Measurements from ENCODE around the gene CLCN6. TPM values are rescaled to one million over a fixed set of nuclear protein-coding genes. Genes with fewer than 3 reads are reported as not detected.

Gene CLCN6, protein sequence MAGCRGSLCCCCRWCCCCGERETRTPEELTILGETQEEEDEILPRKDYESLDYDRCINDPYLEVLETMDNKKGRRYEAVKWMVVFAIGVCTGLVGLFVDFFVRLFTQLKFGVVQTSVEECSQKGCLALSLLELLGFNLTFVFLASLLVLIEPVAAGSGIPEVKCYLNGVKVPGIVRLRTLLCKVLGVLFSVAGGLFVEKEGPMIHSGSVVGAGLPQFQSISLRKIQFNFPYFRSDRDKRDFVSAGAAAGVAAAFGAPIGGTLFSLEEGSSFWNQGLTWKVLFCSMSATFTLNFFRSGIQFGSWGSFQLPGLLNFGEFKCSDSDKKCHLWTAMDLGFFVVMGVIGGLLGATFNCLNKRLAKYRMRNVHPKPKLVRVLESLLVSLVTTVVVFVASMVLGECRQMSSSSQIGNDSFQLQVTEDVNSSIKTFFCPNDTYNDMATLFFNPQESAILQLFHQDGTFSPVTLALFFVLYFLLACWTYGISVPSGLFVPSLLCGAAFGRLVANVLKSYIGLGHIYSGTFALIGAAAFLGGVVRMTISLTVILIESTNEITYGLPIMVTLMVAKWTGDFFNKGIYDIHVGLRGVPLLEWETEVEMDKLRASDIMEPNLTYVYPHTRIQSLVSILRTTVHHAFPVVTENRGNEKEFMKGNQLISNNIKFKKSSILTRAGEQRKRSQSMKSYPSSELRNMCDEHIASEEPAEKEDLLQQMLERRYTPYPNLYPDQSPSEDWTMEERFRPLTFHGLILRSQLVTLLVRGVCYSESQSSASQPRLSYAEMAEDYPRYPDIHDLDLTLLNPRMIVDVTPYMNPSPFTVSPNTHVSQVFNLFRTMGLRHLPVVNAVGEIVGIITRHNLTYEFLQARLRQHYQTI
- 10 to 100 TPM; 18.8 to 19.5 TPM for total RNA-seq

DNA sequence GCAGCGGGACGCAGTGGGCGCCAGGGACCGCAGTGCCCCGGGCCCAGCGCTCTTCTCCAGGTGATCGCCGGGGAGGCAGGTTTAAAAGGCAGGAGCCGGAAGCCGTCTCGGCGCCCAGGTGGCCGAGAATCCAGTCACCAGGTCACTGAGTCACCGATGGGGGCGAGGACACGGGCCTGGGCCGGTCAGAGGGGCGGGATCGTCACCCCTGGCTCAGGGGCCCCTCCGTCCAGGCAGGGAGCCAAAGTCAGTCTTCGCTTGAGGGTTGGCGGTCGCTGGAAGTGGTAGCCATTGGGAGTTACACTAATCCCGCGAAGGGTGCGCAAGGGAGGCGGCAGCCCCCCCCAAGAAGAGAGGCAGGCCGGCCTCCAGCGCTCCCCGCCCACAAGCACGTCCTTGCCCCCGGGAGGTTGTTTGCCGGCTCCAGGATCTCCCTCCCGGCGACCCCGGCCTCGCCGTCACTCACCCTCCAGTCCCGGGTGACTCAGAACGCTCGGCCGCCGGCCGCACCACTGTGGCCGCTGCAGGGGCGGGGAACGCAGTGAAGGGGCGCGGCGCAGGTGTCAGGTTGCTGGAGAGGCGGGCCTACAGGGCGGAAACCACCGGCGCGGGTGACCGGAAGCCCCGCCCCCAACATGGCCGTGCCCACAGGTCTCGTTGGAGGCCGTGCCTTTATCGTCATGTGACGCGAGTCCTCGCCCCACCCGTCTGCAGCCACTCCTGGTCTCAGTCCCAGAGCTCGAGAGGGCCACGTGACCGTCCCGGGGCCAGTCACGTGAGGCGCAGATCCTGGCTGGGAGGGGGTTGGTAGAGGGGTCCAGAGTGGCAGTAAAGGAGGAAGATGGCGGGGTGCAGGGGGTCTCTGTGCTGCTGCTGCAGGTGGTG, at the start of gene CLCN6, which contains the start of gene MTHFR:
Gene CLCN6 (plus strand): TSS at position 770 of the 885 bp plus-strand sequence. CDS start 72 bp downstream, at position 842.
Gene MTHFR (minus strand): TSS at position 543 of the 885 bp plus-strand sequence. CDS start 2,848 bp downstream, outside the sequence.
- Mint-ChIP-seq H3K27ac (peak within 1 kb of the TSS; percentile 88), H3K27me3 (no peaks in the 10 kb centered on the region), H3K4me1 (peaks cover 70% of the 10 kb centered on the region), H3K4me3 (peak within 1 kb of the TSS; percentile 96), H3K9me3 (no peaks in the 10 kb centered on the region), H3K36me3 (ENCODE audit: low read depth) (peaks cover 33% of the 10 kb centered on the region)
- peak; percentile 99 for DNase-seq
- POLR2A ChIA-PET, result interaction anchor here (0.8 to 4.9 kb wide), 12 partner anchors 13 to 793 kb away, joined by 3 to 113 read pairs (median 4); partner anchors contain the start of genes MAD2L2, MFN2 and TARDBP
- CTCF ChIA-PET, result interaction anchor here (0.6 to 1.6 kb wide), 6 partner anchors 86 to 238 kb away, joined by 3 to 6 read pairs (median 4); no protein-coding TSS in a partner anchor

DNA sequence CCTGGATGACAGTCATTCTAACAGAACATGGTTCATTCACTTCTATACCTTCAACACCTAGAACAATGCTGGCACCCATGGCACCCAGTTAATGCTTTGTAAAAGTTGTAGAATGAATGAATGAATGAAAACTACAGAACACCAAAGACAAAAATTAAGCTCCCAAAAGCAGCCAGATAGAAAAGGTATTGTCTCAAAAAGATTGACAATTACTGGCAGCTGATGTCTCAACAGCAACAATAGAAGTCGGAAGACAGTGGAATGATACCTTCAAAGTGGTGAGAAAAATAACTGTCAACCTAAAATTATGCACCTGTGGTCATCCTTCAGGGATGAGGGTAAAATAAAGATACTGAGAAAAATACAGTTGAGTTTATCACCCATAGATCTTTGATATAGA, 48.9 kb upstream of the CLCN6 start:
- DNase-seq, result no peak
- H3K9me3 Mint-ChIP-seq, result no peaks in the 10 kb centered on the region
- CTCF ChIA-PET, result interaction anchor here (1.0 to 1.5 kb wide), 2 partner anchors 21 to 107 kb away, joined by 3 to 4 read pairs; partner anchors contain the start of gene AGTRAP
- H3K36me3 Mint-ChIP-seq (ENCODE audit: low read depth), result no peaks in the 10 kb centered on the region
- H3K27ac Mint-ChIP-seq, result no peak overlapping the region
- H3K27me3 Mint-ChIP-seq, result peaks cover 29% of the 10 kb centered on the region
- H3K4me3 Mint-ChIP-seq, result no peak overlapping the region
- POLR2A ChIA-PET, result no interaction called here
- H3K4me1 Mint-ChIP-seq, result peaks cover 11% of the 10 kb centered on the region

DNA sequence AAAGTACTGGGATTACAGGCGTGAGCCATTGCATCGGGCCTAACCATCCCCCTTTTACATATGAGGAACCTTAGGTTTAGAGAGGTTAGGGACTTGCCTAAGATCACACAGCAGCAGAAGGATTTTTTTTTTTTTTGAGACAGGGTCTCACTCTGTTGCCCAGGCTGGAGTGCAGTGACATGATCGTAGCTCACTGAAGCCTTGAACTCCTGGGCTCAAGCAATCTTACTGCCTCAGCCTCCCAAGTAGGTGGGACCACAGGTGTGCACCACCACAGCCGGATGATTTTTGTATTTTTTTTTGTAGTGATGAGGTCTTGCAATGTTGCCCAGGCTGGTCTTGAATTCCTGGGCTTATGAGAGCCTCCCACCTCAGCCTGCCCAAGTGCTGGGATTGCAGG, 46.2 kb upstream of the CLCN6 start:
- Mint-ChIP-seq H3K27me3 (peaks cover 44% of the 10 kb centered on the region), H3K36me3 (ENCODE audit: low read depth) (no peaks in the 10 kb centered on the region), H3K27ac (no peak overlapping the region), H3K4me1 (no peaks in the 10 kb centered on the region), H3K9me3 (no peaks in the 10 kb centered on the region), H3K4me3 (no peak overlapping the region)
- ChIA-PET POLR2A (no interaction called here), CTCF (no interaction called here)
- DNase-seq, result no peak

DNA sequence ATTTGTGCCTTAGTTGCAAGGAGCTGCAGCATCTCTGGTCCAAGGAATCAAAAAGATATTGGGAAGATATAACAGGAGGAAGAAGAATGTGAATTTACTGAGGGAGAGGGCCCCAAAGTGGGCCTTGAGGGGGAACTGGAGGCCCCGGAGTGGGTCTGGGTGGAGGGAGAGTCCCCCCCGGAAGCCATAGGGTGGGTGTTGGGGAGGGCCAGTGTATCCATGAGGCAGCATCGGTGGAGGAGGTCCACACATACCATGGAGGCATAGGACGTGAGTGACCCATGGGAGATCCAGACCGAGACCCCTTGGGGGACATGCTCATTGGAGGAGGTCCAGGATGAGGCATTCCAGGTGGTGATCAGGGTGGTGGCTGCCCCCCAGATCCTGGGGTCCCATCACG, 44.7 kb upstream of the CLCN6 start:
- Mint-ChIP-seq H3K9me3 (no peaks in the 10 kb centered on the region), H3K27me3 (peaks cover 38% of the 10 kb centered on the region), H3K27ac (no peak overlapping the region), H3K4me3 (no peak overlapping the region), H3K4me1 (no peaks in the 10 kb centered on the region), H3K36me3 (ENCODE audit: low read depth) (no peaks in the 10 kb centered on the region)
- CTCF ChIA-PET, result no interaction called here
- no peak for DNase-seq
- POLR2A ChIA-PET, result no interaction called here

DNA sequence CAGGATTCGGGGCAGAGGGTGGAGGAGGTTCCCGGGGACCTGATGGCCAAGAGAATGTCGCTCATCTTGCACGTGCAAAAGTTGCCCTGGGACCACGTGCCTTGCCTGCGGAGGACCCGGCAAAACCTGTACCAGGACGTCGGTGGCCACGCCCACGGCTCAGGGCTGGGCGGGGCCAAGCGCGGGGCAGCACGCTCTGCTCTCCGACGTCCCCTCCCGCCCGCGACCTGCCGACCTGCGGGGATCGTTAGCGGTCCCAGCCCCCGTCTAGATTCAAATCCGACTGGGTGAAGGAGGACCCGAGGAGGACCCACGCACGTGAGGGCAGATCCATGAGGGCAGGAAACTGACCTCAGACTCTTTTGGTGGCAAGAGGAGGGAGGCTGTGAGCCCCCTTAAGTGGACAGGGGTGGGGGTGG, 44.0 kb upstream of the CLCN6 start, which contains the start of gene C1orf167:
Gene C1orf167 (plus strand): TSS at position 206 of the 419 bp plus-strand sequence. CDS start 2,208 bp downstream, outside the sequence.
- POLR2A ChIA-PET, result no interaction called here
- Mint-ChIP-seq H3K9me3 (no peaks in the 10 kb centered on the region), H3K36me3 (ENCODE audit: low read depth) (no peaks in the 10 kb centered on the region), H3K4me3 (no peak within 1 kb of the TSS), H3K27ac (no peak within 1 kb of the TSS), H3K27me3 (peaks cover 32% of the 10 kb centered on the region), H3K4me1 (no peaks in the 10 kb centered on the region)
- DNase-seq, result peak; percentile 32
- CTCF ChIA-PET, result no interaction called here

DNA sequence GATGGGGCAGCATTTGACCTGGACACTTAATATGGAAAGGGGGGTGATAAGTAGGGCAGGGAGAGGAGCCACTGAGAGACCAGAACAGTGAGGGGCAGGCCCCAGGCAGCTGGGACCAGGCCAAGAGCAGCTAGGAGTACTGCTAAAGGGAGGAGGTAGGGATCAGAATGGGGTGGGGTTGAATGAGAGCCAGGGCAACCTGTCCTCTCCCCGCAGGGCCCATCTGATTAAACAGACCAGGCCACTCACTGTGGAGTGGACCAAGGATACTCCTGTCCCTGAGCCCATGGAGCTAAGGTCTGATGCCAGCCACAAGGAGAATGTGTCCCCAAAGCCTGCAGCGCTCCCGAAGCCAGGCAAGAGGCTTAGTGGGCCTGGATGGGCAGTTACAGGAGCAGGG, 41.9 kb upstream of the CLCN6 start:
- H3K9me3 Mint-ChIP-seq, result no peaks in the 10 kb centered on the region
- no peaks in the 10 kb centered on the region for H3K36me3 Mint-ChIP-seq (ENCODE audit: low read depth)
- H3K4me3 Mint-ChIP-seq, result no peak overlapping the region
- ChIA-PET CTCF (no interaction called here), POLR2A (interaction anchor here (1.8 kb wide), 1 partner anchor 143 kb away, joined by 6 read pairs; no protein-coding TSS in a partner anchor)
- DNase-seq, result no peak
- peaks cover 29% of the 10 kb centered on the region for H3K27me3 Mint-ChIP-seq
- H3K27ac Mint-ChIP-seq, result no peak overlapping the region
- no peaks in the 10 kb centered on the region for H3K4me1 Mint-ChIP-seq

DNA sequence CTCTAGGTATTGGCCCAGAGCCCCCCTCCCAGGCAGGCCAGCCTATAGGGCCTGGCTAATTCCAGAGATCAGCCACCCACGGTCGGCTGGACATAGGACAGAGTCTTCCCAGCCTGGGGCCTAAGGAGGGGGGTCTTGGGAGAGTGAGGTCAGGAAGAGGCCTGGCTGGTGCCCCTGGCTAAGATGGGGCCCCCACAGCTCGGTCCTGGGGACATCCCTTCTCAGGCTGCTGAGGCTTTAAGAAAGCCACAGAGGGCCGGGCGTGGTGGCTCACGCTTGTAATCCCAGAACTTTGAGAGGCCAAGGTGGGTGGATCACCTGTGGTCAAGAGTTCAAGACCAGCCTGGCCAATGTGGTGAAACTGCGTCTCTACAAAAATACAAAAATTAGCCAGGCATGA, 41.5 kb upstream of the CLCN6 start:
- H3K27ac Mint-ChIP-seq, result no peak overlapping the region
- H3K27me3 Mint-ChIP-seq, result peaks cover 29% of the 10 kb centered on the region
- H3K4me1 Mint-ChIP-seq, result no peaks in the 10 kb centered on the region
- H3K36me3 Mint-ChIP-seq (ENCODE audit: low read depth), result no peaks in the 10 kb centered on the region
- H3K9me3 Mint-ChIP-seq, result no peaks in the 10 kb centered on the region
- ChIA-PET CTCF (no interaction called here), POLR2A (interaction anchor here (1.8 kb wide), 1 partner anchor 143 kb away, joined by 6 read pairs; no protein-coding TSS in a partner anchor)
- DNase-seq, result no peak
- no peak overlapping the region for H3K4me3 Mint-ChIP-seq

DNA sequence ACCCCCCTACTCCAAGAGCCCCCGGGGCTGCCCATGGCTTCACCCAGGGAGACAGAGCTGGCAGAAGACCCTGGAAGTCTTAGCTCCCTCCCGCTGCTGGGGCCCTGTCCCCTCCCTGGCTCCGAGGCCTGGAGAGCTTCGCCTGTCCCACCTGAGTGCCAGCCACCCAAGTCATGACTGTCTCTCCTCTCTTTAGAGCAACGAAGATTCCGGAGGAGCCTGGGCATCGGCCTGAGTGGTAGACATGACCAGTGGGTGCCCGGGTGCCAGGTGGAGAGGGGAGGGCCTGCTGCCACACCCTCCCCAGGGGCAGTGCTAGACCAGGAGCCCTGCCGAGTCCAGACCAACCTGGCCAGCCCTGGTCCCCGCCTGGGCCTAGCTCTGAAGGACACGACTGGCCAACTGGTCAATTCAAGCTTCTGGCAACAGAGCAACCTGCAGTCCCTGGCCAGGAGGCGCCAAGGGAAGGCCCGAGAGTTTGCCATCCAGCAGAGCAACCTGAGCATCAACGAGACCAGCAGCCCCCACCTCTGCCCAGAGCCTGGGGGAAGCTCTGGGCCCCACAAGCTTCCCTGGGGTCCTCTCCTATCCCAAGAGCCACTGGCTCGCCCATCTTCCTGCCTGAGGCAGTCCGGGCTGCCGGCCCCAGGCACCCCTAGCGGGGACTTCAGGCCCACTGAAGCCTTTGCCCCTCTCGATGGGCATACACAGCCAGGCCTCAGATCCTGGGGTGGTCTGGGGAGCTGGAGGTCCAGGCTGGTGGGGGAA, 40.1 kb upstream of the CLCN6 start:
- ChIA-PET POLR2A (interaction anchor here (1.8 kb wide), 1 partner anchor 142 kb away, joined by 6 read pairs; no protein-coding TSS in a partner anchor), CTCF (no interaction called here)
- no peak for DNase-seq
- no peak overlapping the region for H3K27ac Mint-ChIP-seq
- H3K4me3 Mint-ChIP-seq, result no peak overlapping the region
- no peaks in the 10 kb centered on the region for H3K36me3 Mint-ChIP-seq (ENCODE audit: low read depth)
- peaks cover 22% of the 10 kb centered on the region for H3K27me3 Mint-ChIP-seq
- no peaks in the 10 kb centered on the region for H3K4me1 Mint-ChIP-seq
- no peaks in the 10 kb centered on the region for H3K9me3 Mint-ChIP-seq

DNA sequence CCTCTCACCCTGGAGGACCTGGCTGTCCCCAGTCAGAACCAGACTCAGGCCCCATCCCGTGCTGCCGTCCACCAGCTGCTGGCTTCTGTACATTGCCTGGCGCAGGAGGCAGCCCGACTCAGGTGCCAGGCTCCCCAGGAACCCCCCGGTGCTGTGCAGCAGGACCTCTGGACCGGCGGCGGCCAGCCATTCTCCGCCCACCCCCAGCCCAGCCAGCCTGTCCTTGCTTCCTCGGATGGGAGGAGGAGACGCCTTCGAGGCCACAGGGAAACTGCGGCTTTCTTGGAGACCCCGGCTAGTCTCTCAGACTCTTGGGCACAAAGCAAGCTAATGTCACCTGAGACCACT, 39.6 kb upstream of the CLCN6 start:
- POLR2A ChIA-PET, result no interaction called here
- Mint-ChIP-seq H3K27me3 (peaks cover 20% of the 10 kb centered on the region), H3K36me3 (ENCODE audit: low read depth) (no peaks in the 10 kb centered on the region), H3K9me3 (no peaks in the 10 kb centered on the region), H3K4me3 (no peak overlapping the region), H3K27ac (no peak overlapping the region), H3K4me1 (no peaks in the 10 kb centered on the region)
- no peak for DNase-seq
- CTCF ChIA-PET, result no interaction called here

DNA sequence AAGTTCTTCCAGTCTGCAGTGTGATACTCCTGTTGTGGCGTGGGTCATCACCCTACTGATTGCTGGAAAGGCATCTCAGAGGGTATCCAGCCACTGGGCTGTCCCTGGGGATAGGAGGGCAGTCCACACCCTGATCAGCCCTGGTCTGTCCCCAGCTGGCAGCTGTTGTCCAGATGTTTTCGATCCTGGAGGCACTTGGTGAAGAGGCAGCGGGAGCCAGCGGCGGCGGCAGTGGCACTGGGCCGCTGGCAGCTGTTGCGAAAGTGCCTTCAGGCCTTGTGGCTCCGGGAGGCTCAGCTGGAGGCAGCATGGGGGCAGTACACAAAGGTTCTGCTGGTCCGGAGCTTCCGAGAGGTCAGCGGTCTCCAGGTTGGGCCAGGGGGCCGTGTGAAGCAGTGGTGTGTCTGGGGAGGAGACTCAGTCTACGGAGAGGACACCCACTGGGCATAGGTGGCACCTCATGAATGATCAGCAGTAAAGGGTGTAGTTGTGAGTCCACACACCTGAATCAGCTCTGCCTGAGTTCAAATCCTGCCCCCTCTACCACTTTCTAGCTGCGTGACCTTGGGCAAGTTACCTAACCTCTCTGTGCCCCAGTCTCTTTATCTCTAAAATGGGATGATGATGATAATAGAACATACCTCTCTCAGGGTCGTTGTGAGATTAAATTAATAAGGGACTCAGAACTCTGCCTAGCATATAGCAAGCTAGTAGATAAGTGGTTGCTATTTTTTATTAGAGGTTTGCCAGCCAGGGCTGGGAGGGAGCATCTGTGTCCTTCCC, 37.9 kb upstream of the CLCN6 start:
- H3K9me3 Mint-ChIP-seq, result no peaks in the 10 kb centered on the region
- CTCF ChIA-PET, result no interaction called here
- DNase-seq, result no peak
- POLR2A ChIA-PET, result no interaction called here
- H3K4me3 Mint-ChIP-seq, result no peak overlapping the region
- peaks cover 6% of the 10 kb centered on the region for H3K27me3 Mint-ChIP-seq
- H3K36me3 Mint-ChIP-seq (ENCODE audit: low read depth), result no peaks in the 10 kb centered on the region
- no peaks in the 10 kb centered on the region for H3K4me1 Mint-ChIP-seq
- H3K27ac Mint-ChIP-seq, result no peak overlapping the region

DNA sequence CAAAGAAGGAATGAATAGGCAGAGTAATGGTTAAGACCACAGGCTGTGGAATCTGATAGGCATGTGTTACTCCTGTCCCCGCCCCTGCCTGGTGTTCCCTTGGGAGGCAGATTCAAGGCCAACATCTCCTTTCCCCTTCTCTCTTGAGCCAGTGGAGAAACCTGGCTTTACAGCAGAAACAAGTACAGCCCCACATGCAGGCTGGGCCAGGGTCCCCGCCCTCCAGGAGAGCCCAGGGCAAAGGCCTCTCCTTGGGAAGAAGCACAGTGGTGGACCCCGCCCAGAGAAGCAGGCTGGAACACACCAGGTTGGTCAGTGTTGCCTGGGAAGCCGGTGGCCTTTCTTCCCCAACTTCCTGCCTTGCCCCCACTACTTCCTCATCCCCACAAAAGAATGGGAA, 37.2 kb upstream of the CLCN6 start:
- Mint-ChIP-seq H3K4me1 (no peaks in the 10 kb centered on the region), H3K27ac (no peak overlapping the region), H3K4me3 (no peak overlapping the region), H3K9me3 (no peaks in the 10 kb centered on the region), H3K36me3 (ENCODE audit: low read depth) (no peaks in the 10 kb centered on the region), H3K27me3 (peaks cover 1% of the 10 kb centered on the region)
- POLR2A ChIA-PET, result no interaction called here
- no peak for DNase-seq
- CTCF ChIA-PET, result no interaction called here
